ENCODE results near the gene CD96. TPM values are rescaled to one million over a fixed set of nuclear protein-coding genes. Genes with fewer than 3 reads are reported as not detected.
A peak's percentile ranks its signal among the peaks of the same experiment; 100 is the strongest.
"Not testable (repeated sequence)": the region's sequence is repeated elsewhere in the genome, so short reads cannot be mapped to it uniquely, and the experiment has no call there.

The CD96 gene
- total and polyA plus RNA-seq, 2 experiments from 2014 or later, result 0.60 to 2.0 TPM

GRCh38 chr3:111668326-111668725 is 126.3 kb downstream of the CD96 start:
- Histone ChIP-seq H3K4me2 (no peak overlapping the region), H4K20me1 (ENCODE audit: insufficient read depth, poor library complexity, severe bottlenecking) (no peaks in the 10 kb centered on the region), H3K4me3 (no peak overlapping the region), H3K36me3 (replicated peaks; ENCODE audit: insufficient read depth, low read depth) (no peaks in the 10 kb centered on the region), H3K9me3 (ENCODE audit: low read depth) (no peaks in the 10 kb centered on the region), H3K79me2 (no peaks in the 10 kb centered on the region), H2AFZ (no peak overlapping the region), H3K4me1 (ENCODE audit: insufficient read depth) (no peaks in the 10 kb centered on the region), H3K9me2 (replicated peaks; ENCODE audit: insufficient read depth) (no peaks in the 10 kb centered on the region), H3K27ac (no peak overlapping the region), H3K27me3 (no peaks in the 10 kb centered on the region)
- no peak for DNase-seq (ENCODE audit: low spot score)
- TF ChIP-seq EZH2phosphoT487 (IDR thresholded peaks at IDR 0.05; ENCODE audit: low read depth, severe bottlenecking, unreplicated experiment) (no peak), EZH2 (IDR thresholded peaks at IDR 0.05; ENCODE audit: borderline replicate concordance) (no peak), CTCF (IDR thresholded peaks at IDR 0.05; ENCODE audit: poor library complexity) (no peak)

- no peaks in the 10 kb centered on the region for H3K9me3 ChIP-seq (ENCODE audit: low read depth)
- H3K4me3 ChIP-seq, result no peak overlapping the region
- H3K36me3 ChIP-seq (replicated peaks; ENCODE audit: insufficient read depth, low read depth), result no peaks in the 10 kb centered on the region
- H3K27ac ChIP-seq, result no peak overlapping the region
- peak overlapping the region; percentile 4 for H2AFZ ChIP-seq
- TF ChIP-seq EZH2 (IDR thresholded peaks at IDR 0.05; ENCODE audit: borderline replicate concordance), result no peak
- TF ChIP-seq CTCF (IDR thresholded peaks at IDR 0.05; ENCODE audit: poor library complexity), result peak; percentile 88
- TF ChIP-seq EZH2phosphoT487 (IDR thresholded peaks at IDR 0.05; ENCODE audit: low read depth, severe bottlenecking, unreplicated experiment), result no peak
- no peaks in the 10 kb centered on the region for H3K79me2 ChIP-seq
- peak; percentile 74 for DNase-seq (ENCODE audit: low spot score)
- no peaks in the 10 kb centered on the region for H4K20me1 ChIP-seq (ENCODE audit: insufficient read depth, poor library complexity, severe bottlenecking)
- H3K4me1 ChIP-seq (ENCODE audit: insufficient read depth), result peaks cover 4% of the 10 kb centered on the region
- no peaks in the 10 kb centered on the region for H3K9me2 ChIP-seq (replicated peaks; ENCODE audit: insufficient read depth)
- no peak overlapping the region for H3K4me2 ChIP-seq
- WGBS (ENCODE audit: low lambda C conversion rate, missing lambda C conversion rate), result 37% methylated on average over 5 of the region's 5 CpGs
- H3K27me3 ChIP-seq, result no peaks in the 10 kb centered on the region
Measured at GRCh38 chr3:111668888-111669488, 127.0 kb downstream of the CD96 start.

GRCh38 chr3:111669926-111670630 is 128.1 kb downstream of the CD96 start:
- no peaks in the 10 kb centered on the region for H3K9me3 ChIP-seq (ENCODE audit: low read depth)
- H3K9me2 ChIP-seq (replicated peaks; ENCODE audit: insufficient read depth), result no peaks in the 10 kb centered on the region
- no peak for TF ChIP-seq EZH2phosphoT487 (IDR thresholded peaks at IDR 0.05; ENCODE audit: low read depth, severe bottlenecking, unreplicated experiment)
- TF ChIP-seq EZH2 (IDR thresholded peaks at IDR 0.05; ENCODE audit: borderline replicate concordance), result no peak
- TF ChIP-seq CTCF (IDR thresholded peaks at IDR 0.05; ENCODE audit: poor library complexity), result no peak
- WGBS (ENCODE audit: low lambda C conversion rate, missing lambda C conversion rate), result 56% methylated on average over 7 of the region's 7 CpGs
- H3K4me2 ChIP-seq, result no peak overlapping the region
- H3K79me2 ChIP-seq, result no peaks in the 10 kb centered on the region
- H2AFZ ChIP-seq, result no peak overlapping the region
- no peak for DNase-seq (ENCODE audit: low spot score)
- H3K4me1 ChIP-seq (ENCODE audit: insufficient read depth), result peaks cover 5% of the 10 kb centered on the region
- no peak overlapping the region for H3K27ac ChIP-seq
- no peaks in the 10 kb centered on the region for H4K20me1 ChIP-seq (ENCODE audit: insufficient read depth, poor library complexity, severe bottlenecking)
- H3K27me3 ChIP-seq, result no peaks in the 10 kb centered on the region
- no peak overlapping the region for H3K4me3 ChIP-seq
- no peaks in the 10 kb centered on the region for H3K36me3 ChIP-seq (replicated peaks; ENCODE audit: insufficient read depth, low read depth)

GRCh38 chr3:111672461-111672860 is 130.5 kb downstream of the CD96 start:
- not testable (repeated sequence) for H3K27ac ChIP-seq; H3K9me3 ChIP-seq (ENCODE audit: low read depth); H3K36me3 ChIP-seq (replicated peaks; ENCODE audit: insufficient read depth, low read depth); H3K4me2 ChIP-seq; H3K4me3 ChIP-seq; H3K27me3 ChIP-seq; H3K9me2 ChIP-seq (replicated peaks; ENCODE audit: insufficient read depth); H2AFZ ChIP-seq; H3K79me2 ChIP-seq; DNase-seq (ENCODE audit: low spot score); H4K20me1 ChIP-seq (ENCODE audit: insufficient read depth, poor library complexity, severe bottlenecking)
- peaks cover 20% of the 10 kb centered on the region for H3K4me1 ChIP-seq (ENCODE audit: insufficient read depth)
- WGBS (ENCODE audit: low lambda C conversion rate, missing lambda C conversion rate), result 89% methylated on average over 6 of the region's 6 CpGs

Data from hepatocyte (in vitro differentiated cells).